OCI-LY7 (cell line): Measurements from ENCODE around the gene NGDN. TPM values are rescaled to one million over a fixed set of nuclear protein-coding genes. Genes with fewer than 3 reads are reported as not detected.

Source experiments
- BruUV-seq: library from RNA; stranded (reverse); fragments of 400-500 nt; replicated peaks from 2 replicates; lab custom pipeline; 2021; lab: Mats Ljungman, UMichigan
- CTCF ChIA-PET: fragments of 300-600 bp; sonication (Branson Sonifier 250); formaldehyde crosslinking; loops from one replicate; lab custom pipeline; 2022; ENCODE audit warnings: antibody characterized with exemption; ENCODE audit not compliant: unreplicated experiment; lab: Charles Lee
- POLR2A ChIA-PET: fragments of 300-600 bp; sonication (Branson Sonifier 250); formaldehyde crosslinking; loops from one replicate; lab custom pipeline; 2022; ENCODE audit warnings: antibody characterized with exemption; lab: Charles Lee
- DNase-seq: peaks from one replicate; pipeline ENCODE4 v3.0.0-alpha.2; 2015; ENCODE audit warnings: low spot score
- H2AFZ ChIP-seq: fragments of 200-600 bp; sonication (generic), shearing (Covaris generic); 2 replicates; pipeline ENCODE4 v1.6.1; 2014; ENCODE audit warnings: mild to moderate bottlenecking, antibody characterized with exemption, low read length, moderate library complexity
- H3K27ac ChIP-seq: fragments of 200-600 bp; sonication (generic); 2 replicates; pipeline ENCODE4 v1.5.1; 2014; ENCODE audit warnings: mixed run types, low read depth, mild to moderate bottlenecking, moderate library complexity, low read length, inconsistent platforms; ENCODE audit not compliant: poor library complexity, severe bottlenecking
- H3K36me3 ChIP-seq: fragments of 200-600 bp; sonication (generic); 2 replicates; pipeline ENCODE4 v1.6.1; 2014; ENCODE audit warnings: mild to moderate bottlenecking, antibody characterized with exemption, low read length, moderate library complexity, mixed read lengths; ENCODE audit not compliant: insufficient read depth
- H3K4me1 ChIP-seq: fragments of 200-600 bp; sonication (generic); 2 replicates; pipeline ENCODE4 v1.5.1; 2014; ENCODE audit warnings: mild to moderate bottlenecking, low read length; ENCODE audit not compliant: insufficient read depth, poor library complexity, severe bottlenecking
- H3K4me2 ChIP-seq: fragments of 200-600 bp; sonication (generic); 2 replicates; pipeline ENCODE4 v1.6.1; 2014; ENCODE audit warnings: mild to moderate bottlenecking, low read length
- H3K4me3 ChIP-seq: fragments of 200-600 bp; sonication (generic); 2 replicates; pipeline ENCODE4 v1.5.1; 2014; ENCODE audit warnings: mild to moderate bottlenecking, low read depth, low read length; ENCODE audit not compliant: poor library complexity, severe bottlenecking
- H3K79me2 ChIP-seq: fragments of 200-600 bp; sonication (generic); 2 replicates; pipeline ENCODE4 v1.6.1; 2016; ENCODE audit warnings: low read depth, mild to moderate bottlenecking, low read length, moderate library complexity, mixed read lengths; ENCODE audit not compliant: insufficient read depth
- H3K9me2 ChIP-seq: fragments of 200-600 bp; sonication (generic); 2 replicates; pipeline ENCODE4 v1.6.1; 2016; ENCODE audit warnings: mild to moderate bottlenecking, low read length, mixed read lengths; ENCODE audit not compliant: insufficient read depth
- H3K9me3 ChIP-seq: fragments of 200-600 bp; sonication (generic); 2 replicates; pipeline ENCODE4 v1.6.1; 2014; ENCODE audit warnings: mild to moderate bottlenecking, mixed run types, low read length, mixed read lengths
- H4K20me1 ChIP-seq: fragments of 200-600 bp; sonication (generic); 2 replicates; pipeline ENCODE4 v1.6.1; 2014; ENCODE audit warnings: mild to moderate bottlenecking, antibody characterized with exemption, low read length, moderate library complexity, mixed read lengths; ENCODE audit not compliant: insufficient read depth
- CTCF ChIP-seq: fragments of 200-600 bp; sonication (generic); conservative IDR thresholded peaks from 2 replicates; pipeline ENCODE4 v1.5.1; 2014; ENCODE audit warnings: mild to moderate bottlenecking, antibody characterized with exemption, low read length, moderate library complexity, mixed read lengths
- EZH2phosphoT487 ChIP-seq: fragments of 200-600 bp; sonication (generic); IDR thresholded peaks from 2 replicates; pipeline ENCODE4 v1.6.1; 2018; ENCODE audit warnings: low read depth, borderline replicate concordance, mild to moderate bottlenecking, mixed run types, antibody characterized with exemption, low read length, moderate library complexity, mixed read lengths
- intact Hi-C: fragments of 100-400 bp; cut with micrococcal nuclease; formaldehyde crosslinking; loops from one replicate; pipeline ENCODE4 v1.10.0; 2022; ENCODE audit not compliant: unreplicated experiment
- total RNA-seq, 2 experiments: library from RNA; depleted of rRNA in 1 of 2; stranded (reverse); fragments of >200 nt in 1 of 2; shearing (Covaris generic) in 1 of 2; gene quantifications; 2 replicates each; pipeline ENCODE4 v1.2.3, GENCODE V29; 2014 to 2022

The NGDN gene
- total RNA-seq, 2 experiments from 2014 or later = 53.6 to 57.5 TPM

GRCh38 chr14:23433457-23433856 lies 36.0 kb upstream of the NGDN start:
- ChIA-PET POLR2A (no interaction called here), CTCF (no interaction called here)
- Histone ChIP-seq H3K9me2 (no peaks in the 10 kb centered on the region), H3K4me3 (no peak overlapping the region), H3K27ac (no peak overlapping the region), H3K79me2 (no peaks in the 10 kb centered on the region), H3K36me3 (no peaks in the 10 kb centered on the region), H3K4me1 (no peaks in the 10 kb centered on the region), H2AFZ (no peak overlapping the region), H3K9me3 (no peaks in the 10 kb centered on the region), H4K20me1 (no peaks in the 10 kb centered on the region), H3K4me2 (no peak overlapping the region)
- intact Hi-C loops = no loop called here
- no peak for DNase-seq
- TF ChIP-seq EZH2phosphoT487 (no peak), CTCF (no peak)
- BruUV-seq = no TSS peak

- BruUV-seq = no TSS peak
- CTCF ChIA-PET = no interaction called here
Measured at GRCh38 chr14:23434488-23435222, 34.8 kb upstream of the NGDN start.

More at GRCh38 chr14:23434488-23435222, 34.8 kb upstream of the NGDN start:
- H3K9me2 ChIP-seq = no peaks in the 10 kb centered on the region
- no peak for DNase-seq
- no peaks in the 10 kb centered on the region for H3K79me2 ChIP-seq
- H3K4me2 ChIP-seq = no peak overlapping the region
- intact Hi-C loops = no loop called here
- POLR2A ChIA-PET = interaction anchor here (1.6 kb wide), 1 partner anchor 9 kb away, joined by 3 read pairs; no protein-coding TSS in a partner anchor
- H3K4me3 ChIP-seq = no peak overlapping the region
- H4K20me1 ChIP-seq = no peaks in the 10 kb centered on the region
- H3K27ac ChIP-seq = no peak overlapping the region
- TF ChIP-seq CTCF (no peak), EZH2phosphoT487 (no peak)
- H2AFZ ChIP-seq = no peak overlapping the region
- H3K36me3 ChIP-seq = no peaks in the 10 kb centered on the region
- H3K4me1 ChIP-seq = no peaks in the 10 kb centered on the region
- H3K9me3 ChIP-seq = no peaks in the 10 kb centered on the region
